Glutamatergic neuron (in vitro differentiated cells): ENCODE measurements around the gene METTL27. TPM values are rescaled to one million over a fixed set of nuclear protein-coding genes. Genes with fewer than 3 reads are reported as not detected.
"Not testable (repeated sequence)": the region's sequence is repeated elsewhere in the genome, so short reads cannot be mapped to it uniquely, and the experiment has no call there.

Source experiments
- DNase-seq: peaks from one replicate; pipeline ENCODE4 v3.0.0; 2022
- H3K27ac Mint-ChIP-seq: one replicate; pipeline ENCODE4 v1.8.0; 2020; ENCODE audit warnings: mild to moderate bottlenecking, mixed read lengths, inconsistent platforms; ENCODE audit not compliant: unreplicated experiment
- H3K27me3 Mint-ChIP-seq: one replicate; pipeline ENCODE4 v1.8.0; 2020; ENCODE audit warnings: mild to moderate bottlenecking, moderate library complexity, mixed read lengths, inconsistent platforms; ENCODE audit not compliant: unreplicated experiment
- H3K36me3 Mint-ChIP-seq: one replicate; pipeline ENCODE4 v1.8.0; 2020; ENCODE audit warnings: mild to moderate bottlenecking, mixed read lengths, inconsistent platforms; ENCODE audit not compliant: unreplicated experiment
- H3K4me1 Mint-ChIP-seq: one replicate; pipeline ENCODE4 v1.8.0; 2020; ENCODE audit warnings: mild to moderate bottlenecking, low read depth, mixed read lengths, inconsistent platforms; ENCODE audit not compliant: unreplicated experiment
- H3K4me3 Mint-ChIP-seq: one replicate; pipeline ENCODE4 v1.8.0; 2020; ENCODE audit warnings: mild to moderate bottlenecking, mixed read lengths, inconsistent platforms; ENCODE audit not compliant: unreplicated experiment
- H3K9me3 Mint-ChIP-seq: one replicate; pipeline ENCODE4 v1.8.0; 2020; ENCODE audit warnings: mild to moderate bottlenecking, moderate library complexity, mixed read lengths, inconsistent platforms; ENCODE audit not compliant: unreplicated experiment
- total RNA-seq: library from RNA; stranded (reverse); fragmentation: NEBNext Ultra II Directional; extraction: Animal tissue kit (Norgen Biotek cat#: 25700); gene quantifications from one replicate; pipeline ENCODE4 v1.2.1, GENCODE V29; 2021; ENCODE audit not compliant: unreplicated experiment
- TF ChIP-seq, protein P1 (sequence below): fragments of 200-600 bp; sonication (generic); IDR thresholded peaks from one replicate; pipeline ENCODE4 v1.5.0; 2021; ENCODE audit not compliant: partially characterized antibody, unreplicated experiment

The METTL27 gene
- total RNA-seq, 1 donor from 2014 or later = 2.9 TPM

GRCh38 chr7:73838642-73839041 is 3.7 kb downstream of the METTL27 start:
- DNase-seq = no peak
- H3K27me3 Mint-ChIP-seq = no peaks in the 10 kb centered on the region
- TF ChIP-seq, protein P1, sequence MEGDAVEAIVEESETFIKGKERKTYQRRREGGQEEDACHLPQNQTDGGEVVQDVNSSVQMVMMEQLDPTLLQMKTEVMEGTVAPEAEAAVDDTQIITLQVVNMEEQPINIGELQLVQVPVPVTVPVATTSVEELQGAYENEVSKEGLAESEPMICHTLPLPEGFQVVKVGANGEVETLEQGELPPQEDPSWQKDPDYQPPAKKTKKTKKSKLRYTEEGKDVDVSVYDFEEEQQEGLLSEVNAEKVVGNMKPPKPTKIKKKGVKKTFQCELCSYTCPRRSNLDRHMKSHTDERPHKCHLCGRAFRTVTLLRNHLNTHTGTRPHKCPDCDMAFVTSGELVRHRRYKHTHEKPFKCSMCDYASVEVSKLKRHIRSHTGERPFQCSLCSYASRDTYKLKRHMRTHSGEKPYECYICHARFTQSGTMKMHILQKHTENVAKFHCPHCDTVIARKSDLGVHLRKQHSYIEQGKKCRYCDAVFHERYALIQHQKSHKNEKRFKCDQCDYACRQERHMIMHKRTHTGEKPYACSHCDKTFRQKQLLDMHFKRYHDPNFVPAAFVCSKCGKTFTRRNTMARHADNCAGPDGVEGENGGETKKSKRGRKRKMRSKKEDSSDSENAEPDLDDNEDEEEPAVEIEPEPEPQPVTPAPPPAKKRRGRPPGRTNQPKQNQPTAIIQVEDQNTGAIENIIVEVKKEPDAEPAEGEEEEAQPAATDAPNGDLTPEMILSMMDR = no peak
- H3K36me3 Mint-ChIP-seq = no peaks in the 10 kb centered on the region
- no peaks in the 10 kb centered on the region for H3K4me1 Mint-ChIP-seq
- H3K4me3 Mint-ChIP-seq = no peak overlapping the region
- H3K27ac Mint-ChIP-seq = no peak overlapping the region
- peaks cover 5% of the 10 kb centered on the region for H3K9me3 Mint-ChIP-seq

DNA sequence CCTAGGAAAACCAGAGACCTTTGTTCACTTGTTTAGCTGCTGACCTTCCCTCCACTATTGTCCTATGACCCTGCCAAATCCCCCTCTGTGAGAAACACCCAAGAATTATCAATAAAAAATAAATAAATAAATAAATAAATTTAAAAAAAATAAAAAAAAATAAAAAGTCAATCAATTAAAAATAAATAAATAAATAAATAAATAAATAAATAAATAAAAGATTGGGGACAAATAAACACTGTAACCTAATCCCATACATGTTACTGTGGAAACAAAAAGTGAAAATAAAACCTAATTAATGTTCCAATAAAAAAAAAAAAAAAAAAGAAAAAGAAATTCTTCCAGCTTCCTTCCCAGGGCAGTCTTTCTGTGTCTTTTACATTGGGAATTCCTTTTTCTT is 5.1 kb downstream of the METTL27 start:
- not testable (repeated sequence) for H3K4me3 Mint-ChIP-seq, DNase-seq, H3K4me1 Mint-ChIP-seq, H3K36me3 Mint-ChIP-seq, H3K9me3 Mint-ChIP-seq, H3K27me3 Mint-ChIP-seq
- peak overlapping the region; percentile 38 for H3K27ac Mint-ChIP-seq

DNA sequence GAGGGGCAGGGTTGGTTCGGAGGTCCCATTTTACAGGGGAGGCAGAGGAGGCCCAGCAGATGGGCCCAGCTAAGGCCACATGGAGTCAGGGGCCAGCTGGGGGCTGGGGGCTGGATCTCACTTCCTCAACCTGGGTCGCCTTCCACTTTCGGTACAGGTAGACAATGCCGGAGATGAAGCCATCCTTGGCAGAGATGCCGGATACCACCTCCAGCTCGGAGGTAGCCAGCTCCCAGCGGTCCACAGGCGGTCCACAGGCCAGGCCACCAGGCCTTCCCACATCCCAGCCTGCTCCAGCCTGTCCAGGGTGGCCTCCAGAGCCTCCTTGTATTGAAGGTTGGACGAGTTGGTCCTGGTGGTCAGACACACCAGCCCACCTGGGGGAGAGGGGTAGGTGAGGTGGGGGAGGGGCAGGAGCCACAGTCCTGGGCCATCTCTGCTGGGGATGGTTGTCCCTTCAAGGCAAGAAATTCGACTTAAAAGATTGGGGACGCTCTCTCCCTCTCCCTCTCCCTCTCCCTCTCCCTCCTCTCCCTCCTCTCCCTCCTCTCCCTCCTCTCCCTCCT is 7.6 kb downstream of the METTL27 start:
- peaks cover 2% of the 10 kb centered on the region for H3K4me1 Mint-ChIP-seq
- no peaks in the 10 kb centered on the region for H3K36me3 Mint-ChIP-seq
- DNase-seq = no peak
- H3K9me3 Mint-ChIP-seq = peaks cover 7% of the 10 kb centered on the region
- no peak overlapping the region for H3K4me3 Mint-ChIP-seq
- H3K27ac Mint-ChIP-seq = no peak overlapping the region
- TF ChIP-seq, protein P1 = no peak
- H3K27me3 Mint-ChIP-seq = no peaks in the 10 kb centered on the region

DNA sequence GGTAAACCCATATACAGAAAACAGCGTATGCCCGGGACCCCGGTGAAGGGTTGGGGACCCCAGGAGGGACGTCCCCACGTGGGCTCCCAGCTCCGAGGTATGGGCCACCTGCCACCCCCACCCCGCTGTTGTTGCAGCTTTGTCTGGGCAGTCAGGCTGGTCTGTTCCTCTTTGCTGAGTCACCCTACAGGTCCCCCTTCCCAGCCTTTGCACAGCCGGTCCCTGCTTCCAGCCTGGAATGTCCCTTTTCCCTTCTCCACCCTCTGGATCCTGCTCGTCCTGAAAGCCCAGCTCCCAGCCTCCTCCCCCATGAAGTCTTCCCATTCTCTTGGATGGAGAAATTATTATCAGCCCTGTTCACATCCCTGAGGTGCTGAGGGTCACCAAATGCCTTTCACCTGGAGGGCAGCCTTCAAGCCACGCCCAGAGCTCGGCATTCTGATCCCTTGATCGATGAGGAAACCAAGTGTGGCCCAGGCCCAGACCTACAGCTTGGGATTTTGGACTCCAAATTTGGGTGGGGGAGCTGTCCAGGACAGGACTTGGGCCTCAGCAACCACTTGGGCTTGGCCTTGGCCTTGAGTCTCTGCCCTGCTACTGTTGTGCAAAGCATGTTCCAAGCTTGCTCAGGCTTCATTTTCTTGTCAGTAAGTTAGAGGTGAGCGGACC is 8.9 kb downstream of the METTL27 start:
- DNase-seq = no peak
- no peak overlapping the region for H3K4me3 Mint-ChIP-seq
- no peaks in the 10 kb centered on the region for H3K36me3 Mint-ChIP-seq
- TF ChIP-seq, protein P1 = no peak
- peaks cover 10% of the 10 kb centered on the region for H3K9me3 Mint-ChIP-seq
- peaks cover 2% of the 10 kb centered on the region for H3K4me1 Mint-ChIP-seq
- H3K27me3 Mint-ChIP-seq = no peaks in the 10 kb centered on the region
- no peak overlapping the region for H3K27ac Mint-ChIP-seq

GRCh38 chr7:73832806-73833205 is 9.5 kb downstream of the METTL27 start:
- Mint-ChIP-seq H3K36me3 (no peaks in the 10 kb centered on the region), H3K27me3 (no peaks in the 10 kb centered on the region), H3K4me3 (no peak overlapping the region), H3K9me3 (peaks cover 10% of the 10 kb centered on the region), H3K27ac (no peak overlapping the region), H3K4me1 (peaks cover 6% of the 10 kb centered on the region)
- no peak for DNase-seq
- TF ChIP-seq, protein P1 = no peak
